H1 (cell line): Measurements from ENCODE around the gene BMF. TPM values are rescaled to one million over a fixed set of nuclear protein-coding genes. Genes with fewer than 3 reads are reported as not detected.

ENCODE experiments used
- CTCF ChIA-PET: fragments of 300-600 bp; sonication (Branson Sonifier 250); formaldehyde crosslinking; loops from one replicate; lab custom pipeline; 2021; ENCODE audit not compliant: partially characterized antibody; lab: Charles Lee
- POLR2A ChIA-PET: fragments of 300-600 bp; sonication (Branson Sonifier 250); formaldehyde crosslinking; loops from one replicate; lab custom pipeline; 2021; ENCODE audit warnings: inconsistent platforms; ENCODE audit not compliant: partially characterized antibody; lab: Charles Lee
- DNase-seq, 2 experiments: peaks; one replicate each; pipeline versions ENCODE4 v3.0.0 to v3.0.0-alpha.2; 2010 to 2022; ENCODE audit warnings: low spot score in 2 of 2, low read depth in 1 of 2, mixed read lengths in 1 of 2
- FAIRE-seq: peaks from 2 replicates; lab custom pipeline; 2011; peaks lifted over from hg19 to GRCh38; lab: Jason Lieb, UNC
- H2AFZ ChIP-seq: 2 replicates; pipeline ENCODE4 v1.8.1; 2012; ENCODE audit warnings: low read length, inconsistent platforms
- H2AK5ac ChIP-seq: 2 replicates; pipeline ENCODE4 v1.6.1; 2013; ENCODE audit warnings: low read depth, low read length
- H2BK120ac ChIP-seq: replicated peaks from 2 replicates; pipeline ENCODE3; 2013; ENCODE audit warnings: low read depth, low read length, inconsistent platforms
- H2BK12ac ChIP-seq: 2 replicates; pipeline ENCODE4 v1.6.1; 2013; ENCODE audit warnings: low read depth, low read length
- H2BK15ac ChIP-seq: 2 replicates; pipeline ENCODE4 v1.6.1; 2013; ENCODE audit warnings: low read length
- H2BK20ac ChIP-seq: 2 replicates; pipeline ENCODE4 v1.6.1; 2013; ENCODE audit warnings: low read length
- H2BK5ac ChIP-seq: 2 replicates; pipeline ENCODE4 v1.6.1; 2013; ENCODE audit warnings: low read depth, low read length
- H3K14ac ChIP-seq: 2 replicates; pipeline ENCODE4 v1.6.1; 2013; ENCODE audit warnings: inconsistent platforms; ENCODE audit not compliant: insufficient read length
- H3K18ac ChIP-seq: 2 replicates; pipeline ENCODE4 v1.6.1; 2013; ENCODE audit warnings: low read length; ENCODE audit errors: extremely low read depth
- H3K23ac ChIP-seq: 2 replicates; pipeline ENCODE4 v1.6.1; 2013; ENCODE audit warnings: inconsistent platforms; ENCODE audit not compliant: insufficient read length
- H3K23me2 ChIP-seq: 2 replicates; pipeline ENCODE4 v1.6.1; 2013; ENCODE audit warnings: low read depth, low read length
- H3K27ac ChIP-seq: 2 replicates; pipeline ENCODE4 v1.6.1; 2011; ENCODE audit warnings: low read depth, low read length, inconsistent platforms
- H3K27me3 ChIP-seq, 4 experiments: replicated peaks in 1 of 4; 1 replicate in 1 of 4; 2 replicates in 3 of 4; pipeline versions ENCODE4 v1.6.1 to v1.8.1; 2011 to 2013; ENCODE audit warnings: low read length in 3 of 4, mild to moderate bottlenecking in 3 of 4, inconsistent platforms in 2 of 4, mixed read lengths in 2 of 4, moderate library complexity in 1 of 4; ENCODE audit not compliant: control insufficient read depth in 3 of 4, insufficient read depth in 3 of 4; ENCODE audit errors: extremely low read depth in 1 of 4
- H3K36me3 ChIP-seq, 4 experiments: 2 replicates each; pipeline versions ENCODE4 v1.6.1 to v1.8.1; 2011 to 2013; ENCODE audit warnings: mild to moderate bottlenecking in 4 of 4, low read length in 3 of 4, moderate library complexity in 2 of 4, control low read depth in 1 of 4, inconsistent platforms in 1 of 4; ENCODE audit not compliant: insufficient read depth in 4 of 4, control insufficient read depth in 2 of 4
- H3K4ac ChIP-seq: replicated peaks from 2 replicates; pipeline ENCODE3; 2013; ENCODE audit warnings: low read length, low read depth, mixed read lengths, inconsistent platforms; ENCODE audit not compliant: insufficient read length
- H3K4me1 ChIP-seq, 4 experiments: replicated peaks in 1 of 4; 1 replicate in 1 of 4; 2 replicates in 3 of 4; pipeline versions ENCODE4 v1.6.1 to v1.8.1; 2011 to 2013; ENCODE audit warnings: low read length in 3 of 4, inconsistent platforms in 2 of 4, mixed read lengths in 1 of 4; ENCODE audit not compliant: insufficient read depth in 4 of 4, control insufficient read depth in 3 of 4
- H3K4me2 ChIP-seq, 2 experiments: 2 replicates each; pipeline versions ENCODE4 v1.6.1 to v1.8.1; 2011 to 2013; ENCODE audit warnings: low read depth in 2 of 2, low read length in 2 of 2, control low read depth in 1 of 2, inconsistent platforms in 1 of 2, mild to moderate bottlenecking in 1 of 2; ENCODE audit not compliant: insufficient read depth in 1 of 2
- H3K4me3 ChIP-seq, 4 experiments: fragments of 200-600, 300-600 bp in 1 of 4; sonication (generic), shearing (Covaris generic), sonication (Bioruptor Twin) in 1 of 4; 2 replicates each; pipeline versions ENCODE4 v1.5.1 to v1.8.1; 2011 to 2016; ENCODE audit warnings: low read length in 4 of 4, low read depth in 3 of 4, control low read depth in 2 of 4, inconsistent platforms in 2 of 4, mild to moderate bottlenecking in 2 of 4, mixed read lengths in 1 of 4, moderate library complexity in 1 of 4; ENCODE audit not compliant: insufficient read depth in 2 of 4; ENCODE audit errors: extremely low read depth in 1 of 4
- H3K56ac ChIP-seq: replicated peaks from 2 replicates; pipeline ENCODE3; 2013; ENCODE audit warnings: low read depth, mild to moderate bottlenecking, mixed read lengths, low read length, inconsistent platforms; ENCODE audit not compliant: insufficient read length
- H3K79me1 ChIP-seq: 2 replicates; pipeline ENCODE4 v1.6.1; 2013; ENCODE audit warnings: low read depth, low read length, control low read depth
- H3K79me2 ChIP-seq, 2 experiments: 2 replicates each; pipeline versions ENCODE4 v1.6.1 to v1.8.1; 2012 to 2013; ENCODE audit warnings: low read length in 2 of 2, mild to moderate bottlenecking in 2 of 2, inconsistent platforms in 1 of 2; ENCODE audit not compliant: insufficient read depth in 2 of 2, control insufficient read depth in 1 of 2
- H3K9ac ChIP-seq, 4 experiments: replicated peaks in 1 of 4; 1 replicate in 1 of 4; 2 replicates in 3 of 4; pipeline versions ENCODE4 v1.6.1 to v1.8.1; 2011 to 2013; ENCODE audit warnings: low read depth in 3 of 4, low read length in 3 of 4, control low read depth in 2 of 4, mild to moderate bottlenecking in 2 of 4, moderate library complexity in 2 of 4, inconsistent platforms in 1 of 4; ENCODE audit errors: extremely low read depth in 1 of 4
- H3K9me3 ChIP-seq, 2 experiments: 2 replicates each; pipeline versions ENCODE4 v1.6.1 to v1.8.1; 2012 to 2013; ENCODE audit warnings: mild to moderate bottlenecking in 2 of 2, moderate library complexity in 2 of 2, control low read depth in 1 of 2, inconsistent platforms in 1 of 2, low read depth in 1 of 2, low read length in 1 of 2, mixed read lengths in 1 of 2; ENCODE audit not compliant: insufficient read depth in 2 of 2
- H4K20me1 ChIP-seq, 2 experiments: replicated peaks in 1 of 2; 2 replicates each; pipeline versions ENCODE3 to v1.8.1; 2011 to 2013; ENCODE audit warnings: inconsistent platforms in 2 of 2, low read length in 2 of 2, mild to moderate bottlenecking in 1 of 2; ENCODE audit not compliant: insufficient read depth in 2 of 2, control insufficient read depth in 1 of 2
- H4K5ac ChIP-seq: 2 replicates; pipeline ENCODE4 v1.6.1; 2013; ENCODE audit warnings: low read length, low read depth, mixed read lengths, inconsistent platforms; ENCODE audit not compliant: insufficient read length
- H4K8ac ChIP-seq: 2 replicates; pipeline ENCODE4 v1.8.0; 2013; ENCODE audit warnings: mild to moderate bottlenecking, moderate library complexity, low read length, inconsistent platforms; ENCODE audit not compliant: insufficient read depth; ENCODE audit errors: extremely low read depth
- H4K91ac ChIP-seq: replicated peaks from 2 replicates; pipeline ENCODE3; 2013; ENCODE audit warnings: low read length, mixed read lengths, inconsistent platforms; ENCODE audit not compliant: insufficient read length
- SP4 ChIP-seq: IDR thresholded peaks from 2 replicates; pipeline ENCODE4 v1.6.1; 2012; ENCODE audit warnings: low read length, inconsistent platforms
- WGBS, 2 experiments: shearing (Covaris generic) in 1 of 2; methylation state at CpG; one replicate each; pipeline versions ENCODE4 v1.1.6 to v1.1.7; 2013 to 2015; ENCODE audit warnings: low lambda C conversion rate in 2 of 2, mixed read lengths in 2 of 2, inconsistent platforms in 1 of 2, low coverage in 1 of 2, missing lambda C conversion rate in 1 of 2; ENCODE audit not compliant: insufficient replicate concordance in 2 of 2, insufficient coverage in 1 of 2, insufficient read length in 1 of 2; ENCODE audit errors: extremely low coverage in 1 of 2, missing lambda C conversion rate in 1 of 2; 5-methylcytosine and 5-hydroxymethylcytosine counted together
- polyA plus RNA-seq, 7 experiments: library from polyadenylated mRNA; depleted of rRNA in 3 of 7; stranded (reverse) in 5 of 7; unstranded in 2 of 7; fragments of >200 nt in 5 of 7; fragments of 200-250 nt in 2 of 7; gene quantifications; 1 replicate in 5 of 7; 2 replicates in 1 of 7; 4 replicates in 1 of 7; pipeline versions ENCODE4 v1.2.1 to v1.2.3, GENCODE V29; 2011 to 2013; ENCODE audit warnings: missing spikeins in 2 of 7, mixed read lengths in 2 of 7
- total RNA-seq: library from RNA; stranded (reverse); fragmentation: NEBNext Ultra II Directional; extraction: Animal tissue kit (Norgen Biotek cat#: 25700); gene quantifications from 2 replicates; pipeline ENCODE4 v1.2.1, GENCODE V29; 2021

BMF gene
- total and polyA plus RNA-seq, 2 of the 8 experiments (the other 6 are each of a cell fraction or from before 2014, with no cell fraction given): 21.2 to 24.2 TPM

GRCh38 chr15:40070166-40070557 lies 38.5 kb downstream of the BMF start:
- no peak overlapping the region for H2AFZ ChIP-seq
- DNase-seq: no peak

More at GRCh38 chr15:40070166-40070557, 38.5 kb downstream of the BMF start:
- no peak overlapping the region; the same call in 1 of the 2 replicates for H3K18ac ChIP-seq
- no peak overlapping the region for H3K14ac ChIP-seq
- H3K4me3 ChIP-seq: no peak overlapping the region
- H3K36me3 ChIP-seq: no peaks in the 10 kb centered on the region
- H2BK120ac ChIP-seq: no peak overlapping the region
- no peaks in the 10 kb centered on the region for H3K79me1 ChIP-seq
- H3K23me2 ChIP-seq: no peaks in the 10 kb centered on the region
- ChIA-PET CTCF (interaction anchor here (0.9 to 10.5 kb wide), 7 partner anchors 11 to 205 kb away, joined by 3 to 113 read pairs (median 4); partner anchors contain the start of gene BMF), POLR2A (interaction anchor here (0.7 to 1.7 kb wide), 6 partner anchors 11 to 191 kb away, joined by 3 to 6 read pairs (median 3); no protein-coding TSS in a partner anchor)
- H3K4ac ChIP-seq: no peak overlapping the region
- peak overlapping the region; percentile 86; the same call in 1 of the 2 replicates for H2BK20ac ChIP-seq
- TF ChIP-seq SP4: no peak
- H3K56ac ChIP-seq: no peak overlapping the region
- H4K91ac ChIP-seq: no peak overlapping the region
- no peak overlapping the region for H4K8ac ChIP-seq
- H2BK5ac ChIP-seq: no peak overlapping the region
- H3K9ac ChIP-seq: no peak overlapping the region
- H3K79me2 ChIP-seq: no peaks in the 10 kb centered on the region
- no peak overlapping the region for H3K23ac ChIP-seq
- H3K27ac ChIP-seq: no peak overlapping the region
- H3K9me3 ChIP-seq: no peaks in the 10 kb centered on the region
- no peak overlapping the region; the same call in 1 of the 2 replicates for H2BK15ac ChIP-seq
- H3K4me2 ChIP-seq: no peak overlapping the region
- H2AK5ac ChIP-seq: no peak overlapping the region
- H4K5ac ChIP-seq: no peak overlapping the region
- H4K20me1 ChIP-seq: no peaks in the 10 kb centered on the region
- WGBS, 2 experiments: 96% methylated on average over 4 of the region's 5 CpGs; no CpG with 5 or more reads in 1 of the 2 experiments
- H2BK12ac ChIP-seq: peak overlapping the region; percentile 97; the same call in 1 of the 2 replicates
- peaks cover 0 to 16% (median 8%) of the 10 kb centered on the region in 4 experiments; a peak in 6 of 7 replicates for H3K4me1 ChIP-seq
- no peaks in the 10 kb centered on the region; a peak in 1 of 7 replicates for H3K27me3 ChIP-seq
- no peak for FAIRE-seq
